ENCODE data around the gene LHFPL3. TPM values are rescaled to one million over a fixed set of nuclear protein-coding genes. Genes with fewer than 3 reads are reported as not detected.

The LHFPL3 gene
- total and polyA plus RNA-seq, 2 donors: 0.26 TPM; not detected in 1

DNA sequence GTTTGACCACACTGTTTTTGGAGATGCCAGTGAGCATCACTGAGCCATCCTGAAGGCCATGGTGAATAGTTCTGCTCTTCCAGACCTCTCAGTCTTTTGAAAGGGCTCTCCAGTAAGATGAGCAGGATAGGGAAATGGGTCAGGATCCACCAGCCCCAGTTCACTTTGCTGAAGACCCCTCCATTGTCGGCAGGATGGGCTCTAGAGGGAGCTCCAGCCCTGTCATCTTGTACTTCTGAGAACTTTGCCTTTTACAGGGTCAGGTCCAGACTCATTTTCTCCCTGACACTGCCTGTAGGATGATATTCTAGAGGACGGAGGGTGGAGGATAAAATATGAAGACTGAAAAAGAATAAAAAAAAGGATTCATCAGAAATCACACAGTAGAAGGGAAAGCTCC, 13.1 kb downstream of the LHFPL3 start:
- Histone ChIP-seq H3K36me3 (ENCODE audit: insufficient read depth) (no peaks in the 10 kb centered on the region), H3K27ac (ENCODE audit: low read depth) (no peak overlapping the region), H3K4me3 (ENCODE audit: low read depth, low read length) (no peak overlapping the region), H3K4me1 (ENCODE audit: insufficient read depth) (no peaks in the 10 kb centered on the region)
- 10% methylated on average over 2 of the region's 2 CpGs for WGBS
- no peak for DNase-seq (ENCODE audit: extremely low spot score)

DNA sequence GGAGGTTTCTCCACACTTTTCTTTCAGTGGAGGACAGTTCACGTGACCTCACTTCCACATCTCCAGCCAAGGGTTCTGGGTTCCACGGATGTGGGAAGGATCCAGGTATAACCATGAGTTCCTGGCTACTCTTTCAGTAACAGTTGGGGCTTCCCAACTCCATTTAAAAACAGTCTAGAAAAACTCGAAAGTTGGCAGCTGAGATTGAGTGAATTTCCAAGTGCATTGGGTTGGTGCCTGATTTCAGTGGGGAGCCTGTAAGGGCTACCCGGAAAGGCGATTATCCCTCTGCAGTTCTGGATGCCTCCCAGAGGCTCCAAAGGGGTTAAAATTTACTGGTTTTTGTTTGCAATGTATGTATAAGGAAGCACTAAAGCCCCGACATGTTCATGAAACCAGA, 24.3 kb downstream of the LHFPL3 start:
- DNase-seq (ENCODE audit: extremely low spot score): no peak
- no peaks in the 10 kb centered on the region for H3K36me3 ChIP-seq (ENCODE audit: insufficient read depth)
- H3K4me1 ChIP-seq (ENCODE audit: insufficient read depth): no peaks in the 10 kb centered on the region
- H3K4me3 ChIP-seq (ENCODE audit: low read depth, low read length): no peak overlapping the region
- 70% methylated on average over 6 of the region's 6 CpGs for WGBS
- no peak overlapping the region for H3K27ac ChIP-seq (ENCODE audit: low read depth)

DNA sequence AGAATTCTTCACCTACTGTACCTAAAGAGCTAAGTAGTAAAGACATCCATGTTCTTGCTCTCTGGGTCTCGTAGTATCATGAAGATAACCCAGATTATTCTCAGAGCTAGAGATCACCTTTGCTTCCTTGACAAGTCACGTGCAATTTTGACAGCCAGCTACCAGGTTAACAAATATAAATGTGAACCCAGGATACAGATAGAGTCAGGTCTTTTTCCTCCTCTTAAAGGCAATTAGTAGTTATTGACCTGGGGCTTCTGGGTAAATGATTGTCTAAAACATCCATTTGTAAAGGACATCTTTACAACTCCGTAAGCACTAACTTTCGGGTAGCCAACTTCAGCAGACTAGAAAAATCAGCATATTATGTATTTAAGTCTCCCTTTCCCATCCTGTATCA, 28.8 kb downstream of the LHFPL3 start:
- DNase-seq (ENCODE audit: extremely low spot score): no peak
- H3K4me3 ChIP-seq (ENCODE audit: low read depth, low read length): no peak overlapping the region
- WGBS: 77% methylated on average over 4 of the region's 4 CpGs
- no peaks in the 10 kb centered on the region for H3K36me3 ChIP-seq (ENCODE audit: insufficient read depth)
- no peaks in the 10 kb centered on the region for H3K4me1 ChIP-seq (ENCODE audit: insufficient read depth)
- H3K27ac ChIP-seq (ENCODE audit: low read depth): no peak overlapping the region

DNA sequence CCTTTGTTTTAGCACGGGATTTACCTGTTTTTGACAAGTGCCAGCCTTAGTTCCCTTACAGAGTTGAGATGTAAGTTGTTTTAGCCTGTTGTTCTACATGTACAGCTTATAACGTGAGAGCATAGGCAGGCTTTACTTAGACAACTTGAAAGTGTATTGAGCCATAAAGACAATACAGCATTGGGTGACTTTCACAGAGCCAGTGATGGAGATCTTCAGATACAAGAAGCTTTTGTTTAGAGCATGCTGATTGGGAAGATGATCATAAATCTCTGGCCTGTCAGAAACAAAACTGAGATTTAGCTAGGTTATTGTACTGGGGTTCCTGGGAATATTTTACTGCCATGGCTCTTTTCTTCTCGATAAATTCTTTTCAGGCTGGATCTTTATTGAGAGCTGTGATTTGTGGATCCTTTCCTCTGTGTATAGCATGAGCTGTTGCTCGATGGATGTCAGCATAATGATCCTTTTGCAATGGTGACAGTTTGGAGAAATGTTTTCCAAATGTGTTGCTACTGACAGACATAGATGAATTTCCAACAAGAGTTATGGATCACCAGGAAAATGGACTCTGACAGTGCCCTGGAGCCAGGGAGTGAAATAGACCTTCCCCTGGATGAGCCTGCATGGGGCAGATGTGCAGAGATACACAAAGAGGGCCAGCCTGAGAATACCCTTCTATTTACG, 30.2 kb downstream of the LHFPL3 start:
- Histone ChIP-seq H3K4me3 (ENCODE audit: low read depth, low read length) (no peak overlapping the region), H3K27ac (ENCODE audit: low read depth) (no peak overlapping the region), H3K4me1 (ENCODE audit: insufficient read depth) (peaks cover 2% of the 10 kb centered on the region), H3K36me3 (ENCODE audit: insufficient read depth) (no peaks in the 10 kb centered on the region)
- no peak for DNase-seq (ENCODE audit: extremely low spot score)
- 57% methylated on average over 5 of the region's 5 CpGs for WGBS

DNA sequence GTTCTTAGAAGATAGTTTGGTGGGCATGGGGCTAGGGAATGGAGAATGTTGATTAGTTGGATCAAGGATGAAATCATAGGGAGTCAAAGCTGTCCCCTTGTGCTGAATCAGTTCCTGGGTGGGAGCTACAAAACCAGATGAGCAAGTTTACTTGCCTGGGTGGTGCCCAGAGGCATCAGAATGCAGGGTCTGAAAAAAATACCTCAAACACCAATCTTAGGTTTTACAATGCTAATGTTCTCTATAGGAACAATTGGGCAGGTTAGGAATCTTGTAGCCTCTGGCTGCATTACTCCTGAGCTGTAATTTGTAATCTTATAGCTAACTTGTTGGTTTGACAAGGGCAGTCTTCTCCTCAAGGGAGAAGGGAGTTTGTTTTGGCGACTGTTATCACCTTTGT, 34.4 kb downstream of the LHFPL3 start:
- no peak for DNase-seq (ENCODE audit: extremely low spot score)
- no peak overlapping the region for H3K4me3 ChIP-seq (ENCODE audit: low read depth, low read length)
- peaks cover 2% of the 10 kb centered on the region for H3K4me1 ChIP-seq (ENCODE audit: insufficient read depth)
- H3K36me3 ChIP-seq (ENCODE audit: insufficient read depth): no peaks in the 10 kb centered on the region
- no peak overlapping the region for H3K27ac ChIP-seq (ENCODE audit: low read depth)
- WGBS: 22% methylated on average over 1 of the region's 1 CpG

DNA sequence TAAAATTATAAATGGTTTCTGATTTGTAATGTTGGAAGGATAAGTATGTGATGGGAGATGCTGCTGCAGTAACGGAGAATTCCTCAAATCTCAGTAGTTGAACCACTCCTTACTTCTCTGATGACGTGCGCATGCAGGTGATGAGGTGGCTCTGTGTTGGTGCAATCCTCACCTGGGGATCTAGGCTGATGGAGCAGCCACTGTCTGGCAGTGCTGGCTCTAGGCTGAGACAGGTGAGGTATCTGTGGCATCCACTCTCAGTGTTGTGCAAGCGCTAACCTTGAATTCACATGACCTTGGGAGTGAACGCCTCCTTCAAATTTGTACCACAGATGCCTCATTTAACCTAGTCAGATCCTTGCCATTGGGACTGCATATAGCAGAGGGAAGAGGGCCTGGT, 35.0 kb downstream of the LHFPL3 start:
- Histone ChIP-seq H3K4me1 (ENCODE audit: insufficient read depth) (peaks cover 2% of the 10 kb centered on the region), H3K36me3 (ENCODE audit: insufficient read depth) (no peaks in the 10 kb centered on the region), H3K4me3 (ENCODE audit: low read depth, low read length) (no peak overlapping the region), H3K27ac (ENCODE audit: low read depth) (no peak overlapping the region)
- WGBS: 82% methylated on average over 5 of the region's 5 CpGs
- no peak for DNase-seq (ENCODE audit: extremely low spot score)

DNA sequence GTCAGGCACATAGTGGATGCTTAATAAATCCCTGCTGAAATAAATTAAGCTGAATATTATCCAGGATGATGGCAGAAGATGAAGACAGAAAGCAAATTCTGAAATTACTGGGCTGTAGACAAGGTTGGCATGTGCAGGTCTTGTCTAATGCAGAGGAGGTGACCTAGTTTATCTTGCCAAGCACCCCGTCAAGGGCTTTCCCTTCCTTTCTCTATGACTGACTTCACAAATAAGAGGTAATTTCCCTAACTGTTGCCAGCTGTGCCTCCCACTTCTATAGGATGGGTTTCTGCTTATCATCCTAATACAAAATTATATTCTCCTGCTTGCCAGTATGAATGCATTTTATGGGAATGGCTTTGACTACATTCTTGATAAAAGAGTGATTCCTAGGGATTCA, 38.0 kb downstream of the LHFPL3 start:
- WGBS: 19% methylated on average over 1 of the region's 1 CpG
- Histone ChIP-seq H3K4me1 (ENCODE audit: insufficient read depth) (peaks cover 2% of the 10 kb centered on the region), H3K4me3 (ENCODE audit: low read depth, low read length) (no peak overlapping the region), H3K36me3 (ENCODE audit: insufficient read depth) (no peaks in the 10 kb centered on the region), H3K27ac (ENCODE audit: low read depth) (no peak overlapping the region)
- no peak for DNase-seq (ENCODE audit: extremely low spot score)

DNA sequence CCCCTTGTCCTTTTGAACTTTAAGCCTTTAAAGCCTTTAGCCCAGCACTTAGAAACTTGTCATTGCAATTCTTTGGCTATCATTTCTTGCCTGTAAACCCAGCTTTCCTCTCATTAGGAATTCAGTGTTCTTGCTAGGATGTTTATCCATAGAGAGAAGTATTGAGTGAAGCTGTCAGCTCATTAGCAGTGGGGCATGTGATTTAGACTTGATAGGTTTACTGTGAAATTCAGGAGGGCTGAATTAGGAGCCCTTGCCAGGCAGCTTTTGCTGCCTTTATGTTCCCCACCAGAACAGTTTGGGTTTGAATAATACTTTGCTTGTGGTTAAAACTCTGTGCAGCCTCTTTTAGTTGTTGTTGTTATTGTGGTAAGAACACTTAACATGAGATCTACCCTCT, 39.5 kb downstream of the LHFPL3 start:
- H3K4me3 ChIP-seq (ENCODE audit: low read depth, low read length): no peak overlapping the region
- H3K27ac ChIP-seq (ENCODE audit: low read depth): no peak overlapping the region
- H3K36me3 ChIP-seq (ENCODE audit: insufficient read depth): no peaks in the 10 kb centered on the region
- DNase-seq (ENCODE audit: extremely low spot score): no peak
- no peaks in the 10 kb centered on the region for H3K4me1 ChIP-seq (ENCODE audit: insufficient read depth)

DNA sequence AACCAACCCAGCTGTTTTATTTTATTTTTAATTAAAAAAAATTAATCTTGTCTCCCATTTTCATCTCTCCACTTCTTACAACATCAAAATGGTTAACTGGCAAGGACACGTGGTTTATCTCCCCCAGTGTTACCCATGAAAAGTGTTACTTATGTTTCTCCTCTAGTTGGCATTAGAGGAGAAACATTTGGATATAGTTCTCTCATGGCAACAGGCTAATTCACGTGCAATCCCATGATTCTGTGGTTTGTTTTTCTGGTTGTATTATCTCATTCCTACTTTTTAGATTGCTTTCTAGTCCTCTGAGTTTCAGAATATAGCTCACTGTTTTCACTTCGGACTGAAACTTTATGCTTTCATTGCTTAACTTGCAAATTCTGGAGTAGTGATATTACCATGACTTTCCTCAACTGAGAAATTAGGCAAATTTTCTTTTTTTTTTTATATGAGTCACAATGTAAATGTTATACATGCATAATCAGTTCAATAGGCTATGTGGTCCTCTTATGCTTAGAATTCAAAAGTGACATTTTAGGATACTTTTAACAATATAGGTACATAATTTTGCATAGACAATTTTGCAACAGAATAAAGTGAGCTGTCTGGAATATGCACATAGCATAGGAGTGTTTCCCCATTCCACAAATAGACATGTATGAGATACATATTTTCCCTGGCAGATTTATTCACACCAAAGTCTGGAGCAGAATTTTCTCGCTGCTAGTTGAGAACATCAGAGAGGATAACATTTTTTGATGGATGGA, 43.0 kb downstream of the LHFPL3 start:
- 54% methylated on average over 4 of the region's 4 CpGs for WGBS
- Histone ChIP-seq H3K36me3 (ENCODE audit: insufficient read depth) (no peaks in the 10 kb centered on the region), H3K4me3 (ENCODE audit: low read depth, low read length) (no peak overlapping the region), H3K27ac (ENCODE audit: low read depth) (no peak overlapping the region), H3K4me1 (ENCODE audit: insufficient read depth) (no peaks in the 10 kb centered on the region)
- DNase-seq (ENCODE audit: extremely low spot score): no peak

DNA sequence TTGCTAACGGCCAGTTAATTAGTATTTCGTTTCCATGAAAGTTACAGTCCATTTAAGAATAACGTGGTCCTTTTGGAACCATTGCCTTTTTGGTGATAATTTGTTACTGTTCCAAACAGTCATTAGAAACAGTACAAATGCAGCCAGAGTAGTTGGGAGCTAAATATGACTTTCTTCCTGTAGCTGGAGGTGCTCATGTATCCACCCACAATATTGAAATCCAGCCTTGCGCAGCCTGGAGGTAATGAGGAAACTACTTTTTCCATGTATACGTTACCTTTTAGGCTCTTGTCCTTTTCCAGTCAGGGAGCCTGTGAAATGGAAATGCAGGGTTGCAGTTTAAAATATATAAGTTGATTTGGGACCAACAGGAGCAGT, 43.6 kb downstream of the LHFPL3 start:
- no peak for DNase-seq (ENCODE audit: extremely low spot score)

DNA sequence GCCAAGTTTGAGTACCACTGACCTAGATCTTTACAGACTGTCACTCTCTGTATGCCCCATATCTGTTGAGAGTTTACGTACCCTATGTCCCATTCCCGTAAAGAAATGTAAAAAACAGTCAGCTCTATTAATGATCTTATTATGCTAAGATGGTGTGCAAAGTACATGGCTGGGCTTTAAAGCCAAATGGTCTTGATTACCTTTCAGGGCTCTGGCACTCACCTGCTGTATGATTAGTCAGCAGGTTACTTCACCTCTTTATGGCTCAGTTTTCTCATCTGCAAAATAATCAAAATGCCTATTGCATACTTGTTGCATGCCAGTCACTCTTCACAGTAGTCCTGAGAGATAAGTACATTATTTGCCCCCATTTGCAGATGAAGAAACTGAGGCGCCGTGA, 54.2 kb downstream of the LHFPL3 start:
- no peak for DNase-seq (ENCODE audit: extremely low spot score)
- WGBS: 93% methylated on average over 4 of the region's 4 CpGs
- H3K27ac ChIP-seq (ENCODE audit: low read depth): no peak overlapping the region

More for the DNA sequence above, 43.6 kb downstream of the LHFPL3 start:
- Histone ChIP-seq H3K27ac (ENCODE audit: low read depth) (no peak overlapping the region), H3K4me3 (ENCODE audit: low read depth, low read length) (no peak overlapping the region), H3K36me3 (ENCODE audit: insufficient read depth) (no peaks in the 10 kb centered on the region), H3K4me1 (ENCODE audit: insufficient read depth) (no peaks in the 10 kb centered on the region)
- WGBS: 76% methylated on average over 5 of the region's 5 CpGs

DNA sequence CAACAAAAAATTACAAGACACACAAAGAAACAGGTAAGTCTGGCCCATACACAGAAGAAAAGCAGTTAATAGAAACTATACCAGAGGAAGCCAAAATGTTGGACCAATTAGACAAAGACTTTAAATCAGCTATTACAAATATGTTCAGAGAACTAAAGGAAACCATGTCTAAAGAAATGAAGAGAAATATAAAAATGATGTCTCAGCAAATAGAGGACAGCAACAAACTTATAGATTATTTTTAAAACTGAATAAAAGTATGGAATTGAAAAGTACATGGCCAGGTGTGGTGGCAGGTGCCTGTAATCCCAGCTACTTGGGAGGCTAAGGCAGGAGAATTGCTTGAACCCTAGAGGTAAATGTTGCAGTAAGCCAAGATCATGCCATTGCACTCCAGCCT, 58.5 kb downstream of the LHFPL3 start:
- Histone ChIP-seq H3K36me3 (ENCODE audit: insufficient read depth) (no peaks in the 10 kb centered on the region), H3K27ac (ENCODE audit: low read depth) (no peak overlapping the region), H3K4me1 (ENCODE audit: insufficient read depth) (no peaks in the 10 kb centered on the region), H3K4me3 (ENCODE audit: low read depth, low read length) (no peak overlapping the region)
- DNase-seq (ENCODE audit: extremely low spot score): no peak

More for the DNA sequence above, 54.2 kb downstream of the LHFPL3 start:
- H3K4me3 ChIP-seq (ENCODE audit: low read depth, low read length): no peak overlapping the region
- H3K4me1 ChIP-seq (ENCODE audit: insufficient read depth): no peaks in the 10 kb centered on the region
- no peaks in the 10 kb centered on the region for H3K36me3 ChIP-seq (ENCODE audit: insufficient read depth)

DNA sequence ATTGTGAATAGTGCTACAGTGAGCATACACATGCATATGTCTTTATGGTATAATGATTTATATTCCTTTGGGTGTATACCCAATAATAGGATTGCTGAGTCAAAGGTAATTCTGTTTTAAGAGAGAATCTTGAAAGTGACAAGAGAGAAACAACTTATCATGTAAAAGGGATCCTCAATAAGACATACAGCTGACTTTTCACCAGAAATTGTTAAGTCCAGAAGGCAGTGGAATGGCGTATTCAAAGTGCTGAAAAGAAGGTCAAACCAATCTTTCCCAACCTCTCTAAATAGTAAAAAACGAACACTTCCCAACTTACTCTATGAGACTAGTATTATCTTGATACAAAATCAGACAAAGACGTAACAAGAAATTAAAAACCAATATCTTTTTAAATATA, 59.8 kb downstream of the LHFPL3 start:
- H3K27ac ChIP-seq (ENCODE audit: low read depth): no peak overlapping the region
- DNase-seq (ENCODE audit: extremely low spot score): no peak
- H3K4me3 ChIP-seq (ENCODE audit: low read depth, low read length): no peak overlapping the region
- H3K36me3 ChIP-seq (ENCODE audit: insufficient read depth): no peaks in the 10 kb centered on the region
- H3K4me1 ChIP-seq (ENCODE audit: insufficient read depth): no peaks in the 10 kb centered on the region
- 74% methylated on average over 3 of the region's 3 CpGs for WGBS

DNA sequence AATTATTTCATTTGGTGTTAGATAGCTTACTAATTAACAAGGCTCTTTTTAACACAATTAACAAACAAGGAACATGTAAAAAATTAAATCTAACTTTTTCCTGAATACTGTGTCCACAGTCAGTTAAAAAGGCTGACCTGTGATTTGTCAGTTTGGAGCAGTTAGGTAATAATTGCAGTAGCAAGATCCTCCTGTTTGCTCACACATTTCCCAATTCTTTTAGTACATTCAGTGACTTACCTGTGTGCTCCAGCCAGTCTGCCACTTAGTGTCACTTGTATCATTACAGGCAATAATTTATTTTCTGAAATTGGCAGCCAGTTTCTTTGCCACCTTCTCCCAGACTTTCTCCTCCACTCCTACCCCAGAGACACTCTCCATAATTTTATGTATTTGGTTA, 66.8 kb downstream of the LHFPL3 start:
- Histone ChIP-seq H3K27ac (ENCODE audit: low read depth) (no peak overlapping the region), H3K4me3 (ENCODE audit: low read depth, low read length) (no peak overlapping the region)

More for the DNA sequence above, 66.8 kb downstream of the LHFPL3 start:
- no peaks in the 10 kb centered on the region for H3K4me1 ChIP-seq (ENCODE audit: insufficient read depth)
- no peak for DNase-seq (ENCODE audit: extremely low spot score)
- H3K36me3 ChIP-seq (ENCODE audit: insufficient read depth): no peaks in the 10 kb centered on the region
